GM19025 (cell line): Measurements from ENCODE around the gene PEAK1.

Experiments
- ATAC-seq: cut with Tn5 transposase; IDR thresholded peaks from one replicate; pipeline ENCODE4 v1.9.1; 2021; ENCODE audit warnings: mild to moderate bottlenecking, low read depth, moderate library complexity; ENCODE audit not compliant: unreplicated experiment

Gene PEAK1

GRCh38 chr15:77071305-77072223 lies 348.3 kb downstream of the PEAK1 start:
- no peak for ATAC-seq

- ATAC-seq, result peak; percentile 95
Observed at GRCh38 chr15:77070495-77071304, 349.2 kb downstream of the PEAK1 start, which contains the start of gene TSPAN3. Gene TSPAN3, minus strand, starts transcription at chr15:77071109. Its CDS starts 155 bp downstream, at chr15:77070954.

GRCh38 chr15:77070180-77070494 lies 349.8 kb downstream of the PEAK1 start:
- ATAC-seq, result no peak

GRCh38 chr15:77069521-77070121 lies 350.3 kb downstream of the PEAK1 start:
- ATAC-seq, result no peak

GRCh38 chr15:77068633-77069032 lies 351.3 kb downstream of the PEAK1 start:
- no peak for ATAC-seq

GRCh38 chr15:77067691-77068367 lies 352.1 kb downstream of the PEAK1 start:
- ATAC-seq, result no peak

GRCh38 chr15:77066971-77067690 lies 352.8 kb downstream of the PEAK1 start:
- ATAC-seq, result no peak

- no peak for ATAC-seq
Observed at GRCh38 chr15:77064539-77065308, 355.2 kb downstream of the PEAK1 start.

GRCh38 chr15:77064063-77064462 lies 355.8 kb downstream of the PEAK1 start:
- ATAC-seq, result no peak

GRCh38 chr15:77063249-77063648 lies 356.7 kb downstream of the PEAK1 start:
- no peak for ATAC-seq

- no peak for ATAC-seq
Observed at GRCh38 chr15:77060546-77060945, 359.4 kb downstream of the PEAK1 start.

GRCh38 chr15:77059786-77060361 lies 360.0 kb downstream of the PEAK1 start:
- ATAC-seq, result no peak

- ATAC-seq, result no peak
Observed at GRCh38 chr15:77058468-77058867, 361.4 kb downstream of the PEAK1 start.

- ATAC-seq, result no peak
Observed at GRCh38 chr15:77057685-77058084, 362.2 kb downstream of the PEAK1 start.

GRCh38 chr15:77057072-77057471 lies 362.8 kb downstream of the PEAK1 start:
- no peak for ATAC-seq

GRCh38 chr15:77053709-77054108 lies 366.2 kb downstream of the PEAK1 start:
- ATAC-seq, result no peak

GRCh38 chr15:77052556-77052955 lies 367.3 kb downstream of the PEAK1 start:
- ATAC-seq, result no peak
